HG03025 (cell line): Measurements from ENCODE around the gene KSR2.

Source experiments
- ATAC-seq: cut with Tn5 transposase; IDR thresholded peaks from one replicate; pipeline ENCODE4 v1.9.1; 2021; ENCODE audit warnings: mild to moderate bottlenecking, moderate library complexity; ENCODE audit not compliant: unreplicated experiment, low FRiP score

Gene KSR2

GRCh38 chr12:117707861-117708260 lies 260.9 kb downstream of the KSR2 start:
- ATAC-seq: no peak

GRCh38 chr12:117703584-117703983 lies 265.2 kb downstream of the KSR2 start:
- ATAC-seq: no peak

- ATAC-seq: no peak
Measured at GRCh38 chr12:117702741-117703140, 266.0 kb downstream of the KSR2 start.

- ATAC-seq: no peak
Measured at GRCh38 chr12:117699575-117699974, 269.2 kb downstream of the KSR2 start.

GRCh38 chr12:117699118-117699517 lies 269.7 kb downstream of the KSR2 start:
- ATAC-seq: no peak

- ATAC-seq: no peak
Measured at GRCh38 chr12:117695956-117696355, 272.8 kb downstream of the KSR2 start.

GRCh38 chr12:117692512-117692911 lies 276.3 kb downstream of the KSR2 start:
- no peak for ATAC-seq

GRCh38 chr12:117689857-117690256 lies 278.9 kb downstream of the KSR2 start:
- no peak for ATAC-seq

- ATAC-seq: no peak
Measured at GRCh38 chr12:117688446-117688845, 280.3 kb downstream of the KSR2 start.

- no peak for ATAC-seq
Measured at GRCh38 chr12:117686911-117687377, 281.8 kb downstream of the KSR2 start.

GRCh38 chr12:117686210-117686609 lies 282.6 kb downstream of the KSR2 start:
- ATAC-seq: no peak

GRCh38 chr12:117685110-117685926 lies 283.5 kb downstream of the KSR2 start:
- no peak for ATAC-seq

- no peak for ATAC-seq
Measured at GRCh38 chr12:117684471-117684870, 284.3 kb downstream of the KSR2 start.

- ATAC-seq: no peak
Measured at GRCh38 chr12:117680312-117680711, 288.5 kb downstream of the KSR2 start.

- ATAC-seq: no peak
Measured at GRCh38 chr12:117679776-117680175, 289.0 kb downstream of the KSR2 start.

GRCh38 chr12:117674763-117675162 lies 294.0 kb downstream of the KSR2 start:
- ATAC-seq: no peak

- ATAC-seq: no peak
Measured at GRCh38 chr12:117674313-117674712, 294.5 kb downstream of the KSR2 start.

- no peak for ATAC-seq
Measured at GRCh38 chr12:117671734-117672133, 297.1 kb downstream of the KSR2 start.

- ATAC-seq: no peak
Measured at GRCh38 chr12:117664169-117664568, 304.6 kb downstream of the KSR2 start.

- no peak for ATAC-seq
Measured at GRCh38 chr12:117662620-117663395, 306.0 kb downstream of the KSR2 start.

- no peak for ATAC-seq
Measured at GRCh38 chr12:117662220-117662619, 306.6 kb downstream of the KSR2 start.

GRCh38 chr12:117661471-117661870 lies 307.3 kb downstream of the KSR2 start:
- no peak for ATAC-seq
